H4 (cell line): ENCODE results near the gene HYAL2. TPM values are rescaled to one million over a fixed set of nuclear protein-coding genes. Genes with fewer than 3 reads are reported as not detected.

Experiments
- DNase-seq: peaks from one replicate; pipeline ENCODE4 v3.0.0-alpha.2; 2015; ENCODE audit warnings: low spot score
- total RNA-seq: library from RNA; depleted of rRNA; stranded (reverse); fragments of >200 nt; shearing (Covaris generic); gene quantifications from 2 replicates; pipeline ENCODE4 v1.2.3, GENCODE V29; 2014; rRNA removed

The HYAL2 gene
- 40.7 and 41.1 TPM in 2 replicates for total RNA-seq

- no peak for DNase-seq
Observed at GRCh38 chr3:50322386-50323091, at the start of gene HYAL2. HYAL2 (minus strand) TSS chr3:50322745; CDS start chr3:50320489, 2,256 bp downstream.

DNA sequence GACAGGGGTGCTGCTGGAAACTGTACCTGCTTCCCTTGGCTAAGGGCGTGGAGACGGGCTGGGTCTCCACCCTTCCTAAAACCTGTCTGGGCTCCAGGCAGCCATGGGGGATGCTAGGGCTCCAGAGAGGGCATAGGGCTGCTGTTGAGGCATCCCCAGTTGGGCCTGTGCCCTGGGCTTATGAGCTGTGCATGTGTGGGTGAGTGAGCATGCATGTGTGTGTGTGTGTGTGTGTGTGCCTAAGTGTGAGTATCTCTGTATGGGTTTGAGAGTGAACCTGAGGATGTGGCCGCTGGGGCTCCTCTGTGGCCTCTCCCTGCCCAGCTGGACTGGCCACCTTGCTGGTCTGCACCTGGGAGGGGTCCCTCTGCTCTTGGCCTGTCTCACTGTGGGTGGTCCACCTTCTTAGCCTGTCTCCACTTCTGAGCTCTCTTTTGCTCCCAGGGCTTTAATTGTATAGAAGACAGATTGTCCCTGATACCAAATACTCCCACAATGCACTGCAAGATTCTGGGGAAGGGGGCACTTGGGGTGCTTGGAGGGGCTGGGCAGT, 48.7 kb upstream of the HYAL2 start:
- DNase-seq, result no peak

- no peak for DNase-seq
Observed at GRCh38 chr3:50370594-50370993, 48.0 kb upstream of the HYAL2 start.

DNA sequence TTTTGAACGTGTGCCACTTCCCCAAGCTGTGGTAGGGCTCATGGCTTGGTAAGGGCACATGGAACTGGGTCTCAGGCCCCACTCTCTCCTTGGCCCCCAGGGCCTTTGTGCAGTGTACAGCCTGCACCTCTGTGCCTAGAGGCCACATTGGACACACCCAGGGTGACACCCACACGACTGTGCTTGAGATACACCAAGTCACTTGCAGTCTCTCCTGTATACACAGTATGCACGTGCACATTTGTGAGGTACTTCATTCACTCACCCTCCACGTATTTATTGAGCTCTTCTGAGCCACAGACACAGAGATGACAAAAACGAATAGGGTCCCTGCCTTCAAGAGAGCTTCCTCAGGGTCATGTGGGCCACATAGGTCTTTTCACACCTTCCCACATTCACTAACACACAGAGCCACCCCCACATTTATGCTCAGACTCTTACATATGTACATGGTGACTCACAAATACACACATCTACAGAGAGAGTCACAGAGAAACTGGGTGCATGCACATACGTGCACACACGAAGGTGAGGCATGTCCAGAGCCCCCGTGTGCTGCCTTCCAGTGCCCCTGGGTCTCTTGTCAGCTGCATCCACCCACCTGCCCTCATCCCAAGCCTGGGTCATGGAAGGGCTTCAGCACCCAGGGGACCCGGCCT, 46.6 kb upstream of the HYAL2 start:
- DNase-seq, result no peak

DNA sequence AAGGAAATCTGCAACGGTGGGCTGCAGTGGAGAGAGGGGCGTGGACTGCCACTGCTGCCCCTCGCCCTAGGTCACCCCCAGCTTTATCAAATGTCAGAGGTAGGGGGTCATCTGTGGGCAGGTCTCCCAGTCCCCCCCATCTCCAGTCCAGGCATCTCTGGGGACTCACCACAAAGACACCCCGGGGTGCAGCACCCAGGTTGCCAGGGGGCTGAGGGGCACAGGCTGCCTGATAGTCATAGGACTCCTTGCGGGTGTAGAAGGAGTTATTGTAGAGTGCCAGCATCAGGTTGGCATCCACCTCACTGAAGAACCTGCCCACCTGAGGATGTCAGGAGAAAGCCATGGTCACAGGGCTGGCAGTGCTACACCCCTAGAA, 43.3 kb upstream of the HYAL2 start:
- DNase-seq, result no peak

- no peak for DNase-seq
Observed at GRCh38 chr3:50365080-50365841, 42.7 kb upstream of the HYAL2 start.

DNA sequence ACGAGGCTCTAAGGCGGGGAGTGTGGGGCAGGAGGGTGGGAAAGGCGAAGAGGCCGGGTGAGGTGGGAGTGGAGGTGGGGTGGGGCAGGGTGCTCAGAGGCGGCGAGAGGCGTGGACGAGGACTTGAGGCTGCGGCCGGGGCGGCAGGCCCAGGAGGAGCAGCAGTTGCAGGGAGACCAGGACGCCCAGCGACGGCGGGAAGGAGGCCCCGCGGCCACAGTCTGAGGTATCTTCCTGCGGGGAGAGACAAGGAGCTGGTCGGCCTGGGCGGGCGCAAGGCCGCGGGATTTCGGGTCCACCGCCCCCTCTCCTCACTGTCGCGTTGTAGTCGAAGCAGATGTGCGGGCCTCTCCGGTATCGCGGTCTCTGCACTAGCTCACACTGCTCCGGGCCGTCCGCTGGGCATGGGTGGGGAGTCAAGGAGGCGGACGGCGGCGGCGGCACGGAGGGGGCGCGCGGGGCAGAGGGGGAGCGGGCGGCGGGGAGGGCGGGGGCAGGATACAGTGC, 42.1 kb upstream of the HYAL2 start:
- no peak for DNase-seq

DNA sequence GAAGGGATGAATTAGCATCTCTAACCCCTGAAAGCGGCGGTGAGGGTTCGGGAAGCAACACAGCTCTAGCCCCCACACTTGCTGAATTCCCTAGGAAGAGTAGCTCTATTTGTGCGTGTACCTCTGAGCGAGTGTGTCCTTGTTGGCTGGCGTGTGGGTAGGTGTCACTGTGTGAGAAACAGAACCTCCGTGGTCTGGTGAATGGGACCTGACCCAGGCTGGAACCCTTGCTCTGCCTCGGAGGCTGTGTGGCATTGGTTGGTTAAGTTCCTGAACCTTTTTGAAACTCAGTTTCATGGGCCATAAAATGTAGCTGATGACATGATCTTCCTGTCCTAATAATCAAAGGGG, 37.2 kb upstream of the HYAL2 start:
- no peak for DNase-seq

GRCh38 chr3:50358911-50359759, 36.6 kb upstream of the HYAL2 start, which contains the start of gene TMEM115:
TMEM115 (minus strand) TSS chr3:50359521; CDS start chr3:50359063, 458 bp downstream.
- DNase-seq, result peak; percentile 94

DNA sequence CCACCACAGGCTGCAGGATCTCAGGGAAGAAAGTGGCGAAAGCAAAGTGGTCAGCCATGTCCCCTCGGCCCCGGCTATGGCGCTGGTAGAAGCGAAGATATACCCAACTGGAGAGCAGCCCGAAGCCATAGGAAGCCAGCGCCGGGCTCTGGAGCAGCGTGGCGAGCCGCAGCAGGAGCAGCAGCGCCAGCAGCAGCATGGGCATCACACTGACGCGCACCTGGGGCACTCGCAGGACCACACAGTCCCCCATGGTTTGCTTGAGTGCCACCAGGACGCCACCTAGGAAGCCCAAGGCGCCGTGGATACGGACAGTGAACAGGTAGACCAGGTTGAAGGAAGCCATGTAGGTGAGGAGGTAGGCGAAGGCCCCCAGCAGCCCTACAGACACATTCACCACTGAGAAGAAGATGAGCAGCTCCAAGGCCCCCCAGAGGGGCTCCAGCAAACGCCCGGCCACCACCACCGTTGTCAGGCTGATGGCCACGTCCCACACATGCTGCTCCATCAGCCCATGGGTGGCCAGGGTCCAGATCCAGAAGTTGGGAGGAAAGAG, 35.9 kb upstream of the HYAL2 start:
- DNase-seq, result no peak

DNA sequence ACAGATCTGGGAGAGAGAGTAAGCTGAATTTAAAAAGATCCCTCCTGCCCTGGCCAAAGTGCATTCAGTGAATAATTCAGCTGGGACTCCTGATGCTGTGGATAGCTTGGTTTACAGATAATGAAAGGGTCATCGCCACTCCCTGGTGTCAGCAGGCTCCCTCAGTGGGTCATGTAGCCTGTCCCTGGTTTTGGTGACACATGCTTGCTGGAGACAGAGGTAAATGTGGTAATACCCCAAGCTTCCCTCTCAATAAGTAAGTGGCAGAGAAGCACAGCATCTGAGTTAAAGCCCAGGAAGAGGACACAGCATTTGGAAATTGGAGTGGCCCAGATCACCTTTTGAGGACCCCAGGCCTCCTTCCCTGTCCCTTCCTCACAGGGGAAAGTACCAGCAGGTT, 34.9 kb upstream of the HYAL2 start:
- no peak for DNase-seq

- no peak for DNase-seq
Observed at GRCh38 chr3:50356553-50356952, 34.0 kb upstream of the HYAL2 start.

GRCh38 chr3:50355829-50356552, 33.4 kb upstream of the HYAL2 start:
- DNase-seq, result no peak

- no peak for DNase-seq
Observed at GRCh38 chr3:50354850-50355249, 32.3 kb upstream of the HYAL2 start.

- DNase-seq, result no peak
Observed at GRCh38 chr3:50354186-50354764, 31.7 kb upstream of the HYAL2 start.

GRCh38 chr3:50353245-50354004, 30.9 kb upstream of the HYAL2 start:
- DNase-seq, result no peak

GRCh38 chr3:50352781-50353180, 30.2 kb upstream of the HYAL2 start:
- no peak for DNase-seq

- DNase-seq, result no peak
Observed at GRCh38 chr3:50351323-50351697, 28.8 kb upstream of the HYAL2 start.
